Skin epidermis (tissue), 12 donors: ENCODE results near the gene NOXA1.

Source experiments
- H3K27ac ChIP-seq, 21 experiments: fragments of 200-600 bp; sonication (generic) in 11 of 21; one replicate each; pipeline ENCODE4 v1.5.0; 2020; ENCODE audit warnings: mild to moderate bottlenecking in 3 of 21, inconsistent platforms in 2 of 21, moderate library complexity in 2 of 21
- H3K4me3 ChIP-seq, 7 experiments: fragments of 200-600 bp; sonication (generic) in 2 of 7; one replicate each; pipeline ENCODE4 v1.5.0; 2020; ENCODE audit warnings: inconsistent platforms in 2 of 7, mild to moderate bottlenecking in 2 of 7, moderate library complexity in 1 of 7

The NOXA1 gene

DNA sequence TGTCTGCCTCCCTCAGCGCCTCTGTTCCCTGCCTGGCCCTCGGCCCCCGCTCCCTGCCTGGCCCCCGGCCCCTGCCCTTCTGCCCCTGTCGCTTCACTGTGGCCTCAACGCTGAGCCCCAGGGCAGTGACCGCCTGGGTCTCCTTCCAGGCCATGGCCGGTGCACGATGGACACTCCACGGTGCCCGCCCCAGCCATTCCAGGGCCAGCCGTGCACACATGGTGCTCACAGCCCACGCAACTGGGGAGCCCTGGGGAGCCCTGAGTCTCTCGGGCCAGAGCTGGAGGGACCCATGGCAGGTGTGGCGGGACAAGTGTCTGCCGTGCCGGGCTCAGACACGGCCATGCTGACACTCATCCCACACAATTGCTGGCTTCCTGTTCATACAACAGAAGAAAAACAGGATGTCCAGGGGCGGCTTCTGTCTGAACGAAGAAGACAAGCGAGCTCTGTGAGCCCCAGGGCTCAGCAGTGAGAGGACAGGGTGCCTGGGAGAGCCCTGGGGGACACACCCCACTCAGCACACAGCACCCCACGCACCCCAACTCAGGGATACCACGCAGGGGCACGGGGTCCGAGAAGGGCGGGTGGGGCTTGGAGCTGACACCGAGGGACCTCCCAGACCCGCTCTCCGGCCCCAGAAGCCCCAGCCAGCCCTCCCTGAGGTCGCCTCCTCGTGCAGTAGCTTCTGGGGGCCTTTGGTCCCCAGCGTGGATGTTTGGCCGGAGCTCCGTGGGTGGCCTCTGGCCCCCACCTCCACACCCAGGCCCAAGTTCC, 35.9 kb upstream of the NOXA1 start:
- Histone ChIP-seq H3K27ac (peak overlapping the region in 20 of 21 experiments; percentile 25 to 91 (median 72)), H3K4me3 (no peak overlapping the region)

DNA sequence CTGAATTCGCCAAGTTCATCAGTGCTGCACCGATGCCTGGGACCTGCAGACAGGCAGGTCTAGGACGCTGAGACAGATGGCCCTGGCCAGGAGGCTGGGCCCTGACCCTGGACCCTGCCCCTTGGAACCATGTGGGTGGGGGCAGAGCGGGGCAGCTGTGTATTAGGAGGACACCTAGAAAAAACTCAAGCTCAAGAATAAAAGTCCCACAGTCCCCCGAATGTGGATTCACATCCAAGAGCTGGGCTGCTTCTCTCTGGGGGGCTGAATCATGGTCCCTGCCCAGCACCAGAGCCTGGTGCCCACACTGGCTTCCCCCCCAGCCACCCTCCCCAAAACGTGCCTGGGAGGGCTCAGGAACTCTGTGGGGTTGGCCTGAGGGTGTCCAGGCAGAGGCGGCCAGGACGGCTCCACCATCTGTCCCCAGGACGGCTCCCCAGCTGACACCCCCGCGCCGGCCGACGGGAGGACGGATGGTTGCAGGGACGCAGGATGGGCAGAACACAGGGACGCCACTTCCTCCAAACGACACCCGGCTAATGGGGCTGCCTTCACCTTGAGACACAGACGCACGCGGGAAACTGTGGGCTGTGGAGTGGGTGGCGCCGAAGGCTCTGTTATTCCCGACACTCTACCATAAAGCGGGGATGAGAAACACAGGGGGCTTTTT, 35.2 kb upstream of the NOXA1 start:
- H3K27ac ChIP-seq, result peak overlapping the region in 20 of 21 experiments; percentile 25 to 91 (median 72)
- no peak overlapping the region for H3K4me3 ChIP-seq

DNA sequence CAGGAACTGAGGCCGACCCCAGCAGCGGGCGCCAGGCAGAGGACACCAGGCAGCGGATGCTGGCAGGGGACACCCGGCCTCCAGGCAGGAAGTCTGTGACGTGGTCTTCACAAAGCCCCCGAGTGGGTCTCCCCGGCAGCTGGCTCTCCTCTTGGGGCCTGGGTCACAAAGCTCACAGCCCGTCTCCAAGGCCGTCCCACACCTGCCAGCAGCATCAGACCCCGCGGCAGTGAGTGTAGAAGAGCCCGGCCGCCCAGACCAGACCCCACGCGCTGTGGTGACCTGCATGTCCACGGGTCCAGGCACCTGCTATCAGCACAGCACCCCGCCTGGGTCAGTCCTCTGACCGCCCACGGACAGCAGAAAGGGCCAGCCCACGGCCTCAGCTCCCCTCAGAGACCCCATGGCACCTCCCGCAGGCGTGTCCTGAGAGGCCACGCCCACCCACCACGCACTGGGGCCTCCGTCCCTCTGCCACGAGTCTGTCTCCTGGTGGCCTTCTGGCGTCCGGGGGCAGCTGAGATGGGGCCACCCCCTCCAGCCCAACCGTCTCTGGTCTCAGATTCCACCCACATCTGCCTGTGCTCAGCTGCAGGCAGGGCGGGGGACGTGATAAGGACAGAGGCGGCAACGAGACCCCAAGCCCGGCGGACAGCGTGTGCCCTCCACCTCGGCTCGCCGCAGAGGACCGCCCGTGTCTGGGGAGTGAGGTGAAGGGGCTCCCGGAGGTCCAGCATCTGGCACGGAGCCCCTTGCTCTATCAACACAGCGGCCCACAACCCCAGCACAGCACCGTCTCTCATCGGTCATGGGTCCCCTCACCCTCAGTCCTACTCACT, 34.4 kb upstream of the NOXA1 start:
- H3K27ac ChIP-seq, result peak overlapping the region in 5 of 21 experiments; percentile 17 to 88 (median 72)

DNA sequence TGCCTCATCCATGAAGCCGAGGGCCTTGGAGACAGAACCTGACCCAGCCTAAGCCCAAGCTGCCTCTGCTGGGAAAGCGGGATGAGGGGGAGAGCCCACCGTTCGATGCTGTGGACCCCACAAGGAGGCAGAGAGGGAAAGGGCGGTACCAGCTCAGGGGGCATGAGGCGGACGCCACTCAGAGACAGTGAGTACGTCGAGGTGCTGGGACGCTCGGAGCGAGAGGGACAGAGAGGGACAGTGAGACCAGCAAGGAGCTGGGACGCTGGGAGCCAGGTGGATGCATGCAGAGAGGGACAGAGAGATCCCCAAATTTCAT, 33.8 kb upstream of the NOXA1 start:
- Histone ChIP-seq H3K4me3 (no peak overlapping the region), H3K27ac (no peak overlapping the region)

More for the DNA sequence above, 34.4 kb upstream of the NOXA1 start:
- H3K4me3 ChIP-seq, result no peak overlapping the region

DNA sequence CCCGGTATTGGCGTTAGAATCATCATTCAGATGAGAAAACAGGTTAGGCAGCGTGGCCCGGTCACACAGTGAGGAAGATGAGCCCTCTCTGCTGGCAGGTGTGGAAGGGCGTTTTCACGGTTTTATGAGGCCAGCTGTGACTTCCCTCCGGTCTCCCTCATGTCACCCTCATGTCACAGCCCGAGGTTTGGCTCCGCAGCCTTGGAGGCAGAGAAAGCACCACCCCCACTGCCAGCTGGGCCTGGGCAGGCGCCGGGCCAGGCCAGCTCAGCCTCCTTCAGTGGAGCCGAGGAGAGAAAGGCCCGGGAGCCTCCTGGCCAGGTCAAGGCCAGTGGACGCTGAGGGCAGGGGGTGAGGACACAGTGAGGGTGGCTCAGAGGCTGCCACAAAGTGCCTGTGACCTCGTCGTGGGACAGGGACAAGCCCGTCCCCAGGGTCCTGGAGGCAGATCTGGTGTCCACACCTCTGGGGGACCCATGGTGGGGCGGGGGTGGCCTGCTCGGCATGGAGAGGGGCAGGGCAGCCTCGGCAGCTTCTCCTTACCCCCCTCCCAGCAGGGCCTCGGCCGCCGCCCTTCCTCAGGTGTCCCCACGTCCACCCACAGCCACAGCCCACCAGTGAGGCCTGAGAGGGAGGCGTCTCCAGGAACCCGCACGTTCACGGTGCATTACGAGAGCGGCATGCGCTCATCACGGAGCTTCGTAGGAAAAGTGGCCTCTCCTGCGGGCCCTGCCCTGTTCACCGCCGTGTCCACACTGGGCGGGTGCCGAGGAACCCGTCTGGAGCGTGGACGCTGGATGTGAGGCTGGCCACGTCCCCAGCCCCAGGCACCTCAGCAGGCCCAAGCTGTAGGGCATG, 32.4 kb upstream of the NOXA1 start:
- peak overlapping the region in 17 of 21 experiments; percentile 7 to 89 (median 60) for H3K27ac ChIP-seq
- no peak overlapping the region for H3K4me3 ChIP-seq

DNA sequence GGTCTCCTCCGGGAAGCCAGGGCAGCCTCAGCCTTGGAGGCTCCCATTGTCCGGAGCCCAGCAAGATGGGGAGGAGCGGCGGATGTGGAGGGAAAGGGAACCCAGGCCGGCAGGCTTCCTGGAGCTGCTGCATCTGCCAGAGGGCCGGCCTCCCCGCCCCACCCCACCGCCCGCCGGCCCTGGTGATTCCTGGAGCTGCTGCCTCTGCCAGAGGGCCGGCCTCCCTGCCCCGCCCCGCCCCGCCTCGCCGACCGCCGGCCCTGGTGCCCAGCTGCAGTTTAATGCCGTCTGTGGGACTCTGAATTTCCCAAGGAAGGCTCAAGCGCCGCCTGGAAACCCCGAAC, 31.8 kb upstream of the NOXA1 start:
- H3K4me3 ChIP-seq, result no peak overlapping the region
- peak overlapping the region in 12 of 21 experiments; percentile 10 to 89 (median 63) for H3K27ac ChIP-seq

DNA sequence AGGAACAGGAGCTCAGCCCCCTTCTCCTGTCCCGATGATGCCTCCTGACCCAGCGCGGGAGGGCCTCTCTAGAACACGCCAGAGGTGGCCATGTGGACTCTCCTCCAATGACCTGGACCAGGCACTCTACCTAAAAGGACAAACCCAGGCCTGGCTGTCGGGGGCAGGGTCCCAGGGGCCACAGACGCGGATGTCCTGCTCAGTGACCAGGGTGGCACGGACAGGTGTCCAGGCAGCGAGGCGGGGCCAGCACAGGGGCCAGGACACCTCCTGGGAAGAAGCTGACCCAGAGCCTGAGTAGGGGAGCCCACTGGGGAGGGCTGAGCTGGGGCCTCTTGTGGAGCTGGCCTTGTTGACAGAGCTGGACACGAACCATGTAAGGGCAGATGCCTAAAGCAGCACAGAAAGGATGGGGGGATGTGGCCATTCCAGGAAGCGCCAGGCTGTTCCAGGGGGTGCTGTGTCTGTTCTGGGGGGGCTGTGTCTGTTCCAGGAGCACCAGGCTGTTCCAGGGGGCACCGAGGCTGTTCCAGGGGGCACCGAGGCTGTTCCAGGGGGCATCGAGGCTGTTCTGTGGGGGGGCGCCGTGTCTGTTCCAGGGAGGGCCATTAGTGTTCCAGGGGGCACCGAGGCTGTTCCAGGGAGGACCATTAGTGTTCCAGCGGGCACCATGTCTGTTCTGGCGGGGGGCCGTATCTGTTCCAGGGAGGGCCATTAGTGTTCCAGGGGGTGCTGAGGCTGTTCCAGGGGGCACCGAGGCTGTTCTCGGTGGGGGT, 30.8 kb upstream of the NOXA1 start:
- Histone ChIP-seq H3K27ac (peak overlapping the region in 1 of 21 experiments; percentile 0), H3K4me3 (no peak overlapping the region)

DNA sequence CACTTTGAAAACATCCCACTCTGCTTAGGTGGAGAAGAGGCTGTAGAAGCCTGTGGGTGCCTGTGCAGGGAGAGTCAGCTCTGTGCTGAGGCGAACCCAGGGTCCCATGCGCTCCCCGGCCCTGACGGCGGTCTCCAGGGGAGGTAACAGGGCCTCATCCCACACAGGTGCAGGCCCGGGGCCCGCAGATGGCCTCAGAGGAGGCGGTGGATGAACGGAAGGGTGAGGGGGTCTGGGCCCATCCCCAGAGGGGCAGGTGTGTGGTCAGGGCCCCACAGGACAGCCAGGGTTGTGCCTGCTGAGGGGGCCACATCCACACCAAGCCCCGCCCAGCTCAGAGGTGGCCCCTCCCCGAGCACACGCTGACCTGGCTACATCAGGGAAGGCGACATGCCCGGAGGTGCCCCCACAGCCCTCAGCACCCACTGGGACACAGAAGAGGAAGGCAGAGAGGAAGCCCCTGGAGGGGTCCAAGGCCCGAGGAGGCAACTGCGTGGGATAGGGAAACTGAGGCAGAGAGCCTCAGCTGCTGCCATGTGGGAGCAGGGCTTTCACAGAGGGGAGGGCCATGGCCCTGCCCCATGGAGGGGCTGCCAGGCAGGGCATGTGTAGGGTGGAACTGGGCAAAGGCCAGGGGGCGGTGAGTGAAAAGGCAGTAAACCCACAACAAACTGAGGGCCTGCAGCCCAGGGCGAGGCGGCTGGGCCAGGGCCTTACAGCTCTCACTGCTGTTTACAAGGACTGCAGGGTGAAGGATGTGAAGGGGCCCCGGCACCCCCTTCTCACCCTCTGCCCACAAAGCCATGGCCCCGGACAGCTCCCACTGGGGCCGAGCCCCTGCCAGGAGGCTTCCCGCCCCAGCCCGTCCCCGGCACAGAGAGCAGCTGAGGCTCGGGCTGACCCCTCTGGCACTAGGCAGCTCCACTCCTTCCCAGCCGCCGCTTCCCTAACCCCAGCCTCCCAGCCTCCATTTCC, 29.7 kb upstream of the NOXA1 start:
- Histone ChIP-seq H3K27ac (no peak overlapping the region), H3K4me3 (no peak overlapping the region)

DNA sequence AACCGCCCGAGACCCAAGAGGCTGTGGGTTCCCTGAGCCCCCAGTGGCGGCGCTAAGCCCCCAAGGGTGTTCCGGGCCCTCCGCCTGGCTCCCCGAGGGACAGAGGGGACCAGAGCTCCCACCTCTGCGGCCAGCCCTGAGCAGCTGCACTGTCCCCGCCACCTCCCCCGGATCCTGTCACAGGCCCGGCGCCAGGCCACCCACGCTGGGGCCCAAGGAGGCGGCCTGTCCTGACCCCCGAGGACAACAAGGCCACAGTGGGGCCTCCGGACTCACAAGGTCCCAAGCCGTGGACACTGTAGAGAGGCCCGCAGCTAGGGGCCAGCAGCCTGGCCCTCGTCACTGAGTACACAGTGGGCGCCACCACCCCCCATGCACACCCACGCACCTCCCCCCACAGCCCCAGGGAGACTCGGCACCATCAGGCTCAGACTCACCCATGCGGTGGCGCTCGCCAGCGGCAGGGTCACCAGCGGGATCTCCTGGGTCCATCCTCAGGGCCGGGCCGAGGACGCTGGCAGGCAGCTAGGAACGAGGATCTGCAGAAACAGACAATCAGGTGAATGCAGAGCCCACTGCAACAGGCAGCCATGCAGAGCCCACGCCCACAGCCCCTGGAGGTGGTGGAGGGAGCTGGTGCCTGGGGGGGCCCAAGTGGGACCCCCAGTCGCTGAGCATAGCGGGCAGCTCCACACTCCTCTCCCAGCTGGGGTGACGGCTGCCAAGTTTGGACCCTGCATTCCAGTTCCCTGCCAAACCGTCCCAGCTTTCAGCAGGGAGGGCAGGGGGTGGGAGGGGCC, 28.1 kb upstream of the NOXA1 start:
- H3K4me3 ChIP-seq, result no peak overlapping the region
- no peak overlapping the region for H3K27ac ChIP-seq

DNA sequence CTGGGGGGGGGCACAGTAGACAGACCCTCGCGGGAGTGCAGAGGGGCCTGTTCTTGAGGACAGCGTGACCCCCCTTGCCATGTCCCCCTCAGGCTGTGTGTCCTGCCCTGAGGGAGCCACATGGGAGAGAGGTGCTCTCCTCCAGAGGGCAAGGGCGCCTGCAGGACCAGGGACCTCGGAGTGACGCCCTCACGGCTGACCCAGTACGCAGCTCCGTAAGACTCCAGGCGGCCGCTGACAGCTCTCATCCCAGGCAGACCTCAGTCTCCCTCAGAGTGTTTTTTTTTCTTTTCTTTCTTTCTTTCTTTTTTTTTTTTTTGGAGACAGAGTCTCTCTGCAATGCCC, 27.6 kb upstream of the NOXA1 start:
- no peak overlapping the region for H3K27ac ChIP-seq
- no peak overlapping the region for H3K4me3 ChIP-seq

DNA sequence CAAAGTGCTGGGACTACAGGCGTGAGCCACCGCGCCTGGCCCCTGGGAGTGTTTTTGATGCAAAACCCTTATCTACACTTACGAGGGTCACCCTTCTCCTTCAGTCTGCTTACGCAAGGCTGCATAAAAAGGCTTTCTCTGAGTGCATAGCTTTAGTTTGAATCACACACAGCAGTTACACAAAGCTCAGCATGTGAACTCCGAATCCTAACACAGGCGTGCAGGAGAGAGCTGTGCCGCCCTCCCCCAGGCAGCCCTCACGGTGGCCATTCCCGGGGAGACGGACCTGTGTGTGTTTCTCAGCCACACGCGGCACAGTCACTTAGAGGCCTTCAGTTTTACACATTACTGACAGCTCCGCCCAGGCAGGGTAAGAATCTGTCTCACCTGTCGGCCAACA, 27.0 kb upstream of the NOXA1 start:
- Histone ChIP-seq H3K4me3 (no peak overlapping the region), H3K27ac (no peak overlapping the region)

DNA sequence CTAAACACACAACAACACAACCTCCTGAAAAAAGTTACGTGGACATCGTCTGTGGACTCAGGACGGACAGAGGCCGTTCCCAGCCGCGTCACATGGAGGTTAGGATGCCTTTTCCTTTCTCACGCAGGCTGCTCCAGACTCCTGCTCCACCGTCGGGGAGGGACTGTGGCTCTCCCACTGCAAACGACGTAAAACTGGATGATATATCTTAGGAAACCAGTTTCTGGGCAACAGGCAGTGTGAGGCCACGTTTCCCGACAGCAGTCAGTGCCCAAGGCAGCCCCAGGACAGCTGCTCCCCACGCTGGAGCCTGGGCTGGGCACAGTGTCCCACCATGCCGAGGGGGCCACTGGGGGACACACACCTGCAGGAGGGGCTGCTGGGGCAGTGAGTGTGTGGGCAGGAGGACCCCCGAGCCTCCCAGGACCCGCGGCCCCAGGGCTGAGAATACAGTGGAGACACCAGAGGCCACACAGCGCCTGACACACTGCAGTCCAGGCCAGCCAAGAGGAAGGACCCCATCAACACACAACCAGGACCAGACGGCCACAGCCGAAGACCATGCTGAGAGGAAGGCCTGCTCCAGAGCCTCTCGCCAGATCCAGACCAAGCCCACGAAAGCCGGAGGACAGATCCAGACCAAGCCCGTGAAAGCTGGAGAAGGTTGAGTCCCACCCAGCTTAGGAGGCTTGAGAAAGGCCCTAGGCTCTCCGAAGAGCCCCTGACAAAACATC, 26.4 kb upstream of the NOXA1 start:
- Histone ChIP-seq H3K4me3 (no peak overlapping the region), H3K27ac (no peak overlapping the region)

DNA sequence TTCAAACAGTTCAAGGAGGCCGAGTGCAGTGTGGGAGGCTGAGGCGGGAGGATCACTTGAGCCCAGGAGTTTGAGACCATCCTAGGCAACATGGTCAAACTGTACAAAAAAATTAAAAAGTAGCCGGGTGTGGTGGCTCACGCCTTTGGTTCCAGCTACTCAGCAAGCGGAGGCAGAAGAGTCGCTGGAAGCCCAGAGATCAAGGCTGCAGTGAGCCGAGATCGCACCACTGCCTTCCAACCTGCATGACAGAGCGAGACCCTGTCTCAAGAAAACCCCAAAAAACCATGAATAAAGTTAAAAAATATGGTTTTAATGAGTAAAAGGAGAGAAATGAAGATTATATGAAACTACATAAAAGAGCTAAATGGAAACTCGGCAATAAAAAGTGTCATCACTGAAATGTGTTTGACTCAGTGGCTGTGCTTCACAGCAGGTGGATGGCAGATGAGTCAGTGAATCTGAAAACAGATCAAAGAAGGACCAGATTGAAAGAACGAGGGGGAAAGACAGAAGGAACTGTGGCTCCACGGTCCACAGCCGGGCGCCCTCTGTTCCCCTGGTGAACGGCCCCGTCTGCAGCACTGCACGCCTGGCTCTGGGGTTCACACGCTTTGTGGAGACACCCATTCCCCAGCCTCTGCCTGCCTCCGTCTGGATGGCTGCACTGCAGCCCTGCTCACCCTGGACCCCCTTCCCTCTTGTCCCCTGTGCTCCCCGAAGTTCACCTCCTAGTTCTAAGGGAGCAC, 25.3 kb upstream of the NOXA1 start:
- no peak overlapping the region for H3K4me3 ChIP-seq
- no peak overlapping the region for H3K27ac ChIP-seq

DNA sequence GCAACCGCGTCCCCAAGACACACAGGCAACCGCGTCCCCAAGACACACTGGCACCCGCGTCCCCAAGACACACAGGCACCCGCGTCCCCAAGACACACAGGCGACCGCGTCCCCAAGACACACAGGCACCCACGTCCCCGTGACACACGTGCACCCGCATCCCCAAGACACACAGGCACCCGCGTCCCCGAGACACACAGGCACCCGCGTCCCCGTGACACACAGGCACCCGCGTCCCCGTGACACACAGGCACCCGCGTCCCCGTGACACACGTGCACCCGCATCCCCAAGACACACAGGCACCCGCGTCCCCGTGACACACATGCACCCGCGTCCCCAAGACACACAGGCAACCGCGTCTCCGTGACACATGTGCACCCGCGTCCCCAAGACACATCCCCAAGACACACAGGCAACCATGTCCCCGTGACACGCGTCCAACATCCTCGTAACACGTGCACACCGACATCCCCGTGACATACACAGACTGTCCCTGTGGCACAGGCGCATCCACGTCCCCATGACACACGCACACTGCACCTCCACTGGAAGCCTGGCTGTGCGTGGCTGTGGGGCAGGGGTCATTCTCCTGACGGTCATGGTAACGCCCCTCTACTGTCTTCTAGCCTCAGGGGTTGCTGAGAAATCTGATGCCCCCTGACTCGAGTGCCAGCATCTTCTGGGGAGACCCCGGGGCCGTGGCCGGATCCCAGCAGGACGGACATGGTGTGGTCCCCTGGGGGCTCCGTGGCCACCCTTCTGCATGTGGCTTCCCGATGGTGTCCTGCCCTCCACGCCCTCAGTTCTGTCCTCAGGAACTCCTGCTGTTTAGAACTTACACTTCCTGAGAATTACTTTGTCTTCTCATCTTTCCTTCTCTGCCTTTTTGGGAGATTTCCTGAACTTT, 24.4 kb upstream of the NOXA1 start:
- H3K4me3 ChIP-seq, result no peak overlapping the region
- H3K27ac ChIP-seq, result no peak overlapping the region

DNA sequence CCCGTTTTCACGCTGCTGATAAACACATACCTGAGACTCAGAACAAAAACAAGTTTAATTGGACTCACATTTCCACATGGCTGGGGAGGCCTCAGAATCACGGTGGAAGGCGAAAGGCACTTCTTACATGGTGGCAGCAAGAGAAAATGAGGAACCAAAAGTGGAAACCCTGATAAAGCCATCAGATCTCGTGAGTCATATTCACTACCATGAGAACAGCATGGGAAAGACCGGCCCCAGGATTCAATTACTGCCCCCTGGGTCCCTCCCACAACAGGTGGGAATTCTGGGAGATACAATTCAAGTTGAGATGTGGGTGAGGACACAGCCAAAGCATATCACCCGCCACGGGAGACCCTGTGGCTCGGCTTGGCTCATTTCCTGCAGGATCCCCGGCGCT, 20.4 kb upstream of the NOXA1 start:
- no peak overlapping the region for H3K27ac ChIP-seq
- no peak overlapping the region for H3K4me3 ChIP-seq
